Left ventricle myocardium inferior (tissue), 1 donor: Measurements from ENCODE around the gene DOK4. TPM values are rescaled to one million over a fixed set of nuclear protein-coding genes. Genes with fewer than 3 reads are reported as not detected.

Experiments
- DNase-seq: peaks from one replicate; pipeline ENCODE4 v3.0.0-alpha.2; 2020
- H3K27ac ChIP-seq: fragments of 200-600 bp; replicated peaks from 2 replicates; pipeline ENCODE4 v1.8.0; 2021
- H3K27me3 ChIP-seq: fragments of 200-600 bp; 2 replicates; pipeline ENCODE4 v1.8.0; 2021; ENCODE audit warnings: low read depth
- H3K36me3 ChIP-seq: fragments of 200-600 bp; 2 replicates; pipeline ENCODE4 v1.8.0; 2021
- H3K4me1 ChIP-seq: fragments of 200-600 bp; 2 replicates; pipeline ENCODE4 v1.8.0; 2021
- H3K4me3 ChIP-seq: fragments of 200-600 bp; 2 replicates; pipeline ENCODE4 v1.8.0; 2021; ENCODE audit warnings: mild to moderate bottlenecking, moderate library complexity
- H3K9me3 ChIP-seq: fragments of 200-600 bp; replicated peaks from 2 replicates; pipeline ENCODE4 v1.8.0; 2021
- intact Hi-C: fragments of 100-400 bp; cut with micrococcal nuclease; formaldehyde crosslinking; loops from one replicate; pipeline ENCODE4 v1.11.0; 2022
- total RNA-seq: library from RNA; stranded (reverse); fragmentation: NEBNext Ultra II Directional; extraction: Animal tissue kit (Norgen Biotek cat#: 25700); gene quantifications from one replicate; pipeline ENCODE4 v1.2.1, GENCODE V29; 2021
- TF ChIP-seq, protein P1 (sequence below): fragments of 200-600 bp; IDR thresholded peaks from 2 replicates; pipeline ENCODE4 v1.8.0; 2021; ENCODE audit warnings: antibody characterized with exemption, mild to moderate bottlenecking, borderline replicate concordance
- donor health status: DM: no; HTN: yes; CAD: no; lungs with severe emphysema.

The DOK4 gene
- total RNA-seq, 1 donor from 2014 or later = 10.0 TPM

DNA sequence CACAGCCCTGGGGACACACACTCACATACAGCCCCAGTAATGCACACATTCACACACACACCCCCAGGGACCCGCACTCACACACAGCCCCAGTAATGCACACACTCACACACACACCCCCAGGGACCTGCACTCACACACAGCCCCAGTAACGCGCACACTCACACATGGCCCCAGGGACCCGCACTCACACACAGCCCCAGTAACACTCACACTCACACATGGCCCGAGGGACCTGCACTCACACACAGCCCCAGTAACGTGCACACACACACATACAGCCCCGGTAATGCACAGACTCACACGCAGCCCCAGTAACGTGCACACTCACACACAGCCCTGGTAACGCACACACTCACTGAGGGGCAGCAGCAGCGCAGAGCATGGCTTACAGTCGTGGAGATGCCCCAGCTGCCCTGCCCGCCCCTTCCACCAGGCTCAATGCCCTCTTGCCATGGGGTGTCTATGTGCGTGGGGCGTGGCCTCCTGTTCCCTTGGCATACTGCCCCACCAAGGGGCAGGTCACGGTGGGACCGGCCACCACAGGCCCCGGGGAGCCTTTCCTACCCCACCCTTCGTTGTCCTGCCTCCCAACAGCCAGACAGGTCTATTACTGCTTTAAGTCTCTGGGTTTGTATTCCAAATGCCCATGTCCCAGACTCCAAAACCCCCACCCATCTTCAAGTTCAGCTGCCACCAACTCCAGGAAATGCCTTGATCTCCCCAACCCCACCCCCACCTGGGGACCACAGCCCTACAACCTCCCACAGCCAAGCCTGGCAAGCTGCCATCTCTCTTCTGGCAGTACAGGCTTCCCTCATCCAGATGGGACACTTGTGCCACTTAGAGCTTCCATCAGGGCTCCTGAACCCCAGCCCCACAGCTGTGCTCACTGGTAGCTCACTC is 47.4 kb upstream of the DOK4 start:
- Histone ChIP-seq H3K27ac (peak overlapping the region; percentile 36), H3K4me1 (peaks cover 65% of the 10 kb centered on the region), H3K9me3 (no peaks in the 10 kb centered on the region), H3K27me3 (no peaks in the 10 kb centered on the region), H3K36me3 (no peaks in the 10 kb centered on the region), H3K4me3 (peak overlapping the region; percentile 9)
- TF ChIP-seq, protein P1, sequence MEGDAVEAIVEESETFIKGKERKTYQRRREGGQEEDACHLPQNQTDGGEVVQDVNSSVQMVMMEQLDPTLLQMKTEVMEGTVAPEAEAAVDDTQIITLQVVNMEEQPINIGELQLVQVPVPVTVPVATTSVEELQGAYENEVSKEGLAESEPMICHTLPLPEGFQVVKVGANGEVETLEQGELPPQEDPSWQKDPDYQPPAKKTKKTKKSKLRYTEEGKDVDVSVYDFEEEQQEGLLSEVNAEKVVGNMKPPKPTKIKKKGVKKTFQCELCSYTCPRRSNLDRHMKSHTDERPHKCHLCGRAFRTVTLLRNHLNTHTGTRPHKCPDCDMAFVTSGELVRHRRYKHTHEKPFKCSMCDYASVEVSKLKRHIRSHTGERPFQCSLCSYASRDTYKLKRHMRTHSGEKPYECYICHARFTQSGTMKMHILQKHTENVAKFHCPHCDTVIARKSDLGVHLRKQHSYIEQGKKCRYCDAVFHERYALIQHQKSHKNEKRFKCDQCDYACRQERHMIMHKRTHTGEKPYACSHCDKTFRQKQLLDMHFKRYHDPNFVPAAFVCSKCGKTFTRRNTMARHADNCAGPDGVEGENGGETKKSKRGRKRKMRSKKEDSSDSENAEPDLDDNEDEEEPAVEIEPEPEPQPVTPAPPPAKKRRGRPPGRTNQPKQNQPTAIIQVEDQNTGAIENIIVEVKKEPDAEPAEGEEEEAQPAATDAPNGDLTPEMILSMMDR = no peak
- intact Hi-C loops = no loop called here
- no peak for DNase-seq

DNA sequence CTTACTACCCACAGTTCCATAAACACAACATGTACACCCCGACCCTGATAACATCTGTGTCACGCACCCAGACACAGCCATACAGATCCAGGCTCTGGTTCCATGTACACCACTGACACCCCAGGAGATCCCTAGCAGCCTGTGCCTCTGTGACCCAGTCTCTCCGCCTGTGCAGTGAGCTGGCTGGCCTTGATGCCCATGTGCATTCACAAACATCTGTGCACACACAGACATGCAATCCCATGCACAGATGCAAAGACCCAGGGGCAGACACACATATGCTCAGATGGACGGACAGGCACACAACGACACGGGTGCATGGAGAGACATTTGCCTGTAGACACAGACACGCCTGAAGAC is 46.0 kb upstream of the DOK4 start:
- H3K4me1 ChIP-seq = peaks cover 63% of the 10 kb centered on the region
- peak; percentile 9 for DNase-seq
- intact Hi-C loops = no loop called here
- no peak overlapping the region for H3K27ac ChIP-seq
- TF ChIP-seq, protein P1 = no peak
- no peak overlapping the region for H3K4me3 ChIP-seq
- no peaks in the 10 kb centered on the region for H3K27me3 ChIP-seq
- H3K36me3 ChIP-seq = peaks cover 4% of the 10 kb centered on the region
- no peaks in the 10 kb centered on the region for H3K9me3 ChIP-seq

- DNase-seq = no peak
- H3K27me3 ChIP-seq = no peaks in the 10 kb centered on the region
- intact Hi-C loops = no loop called here
- no peak overlapping the region for H3K4me3 ChIP-seq
- H3K36me3 ChIP-seq = peaks cover 4% of the 10 kb centered on the region
- no peak overlapping the region for H3K27ac ChIP-seq
- H3K9me3 ChIP-seq = no peaks in the 10 kb centered on the region
- peaks cover 59% of the 10 kb centered on the region for H3K4me1 ChIP-seq
- TF ChIP-seq, protein P1 = no peak
Measured at GRCh38 chr16:57531635-57532265, 45.5 kb upstream of the DOK4 start.

GRCh38 chr16:57531253-57531575 is 44.9 kb upstream of the DOK4 start:
- no peak for DNase-seq
- intact Hi-C loops = no loop called here
- H3K4me3 ChIP-seq = no peak overlapping the region

GRCh38 chr16:57530522-57531252 is 44.4 kb upstream of the DOK4 start:
- no peaks in the 10 kb centered on the region for H3K27me3 ChIP-seq
- intact Hi-C loops = no loop called here
- H3K27ac ChIP-seq = peak overlapping the region; percentile 6
- TF ChIP-seq, protein P1 = no peak
- H3K9me3 ChIP-seq = no peaks in the 10 kb centered on the region
- peaks cover 50% of the 10 kb centered on the region for H3K4me1 ChIP-seq
- H3K4me3 ChIP-seq = no peak overlapping the region
- no peak for DNase-seq
- peaks cover 4% of the 10 kb centered on the region for H3K36me3 ChIP-seq

More at GRCh38 chr16:57531253-57531575, 44.9 kb upstream of the DOK4 start:
- Histone ChIP-seq H3K36me3 (peaks cover 4% of the 10 kb centered on the region), H3K9me3 (no peaks in the 10 kb centered on the region), H3K27me3 (no peaks in the 10 kb centered on the region), H3K4me1 (peaks cover 53% of the 10 kb centered on the region), H3K27ac (no peak overlapping the region)
- TF ChIP-seq, protein P1 = no peak
